NCI-H2171 treated with DMSO at 0.1 percent for 48 hours (cell line): ENCODE data around the gene CELF5.
A peak's percentile ranks its signal among the peaks of the same experiment; 100 is the strongest.
"Not testable (repeated sequence)": the region's sequence is repeated elsewhere in the genome, so short reads cannot be mapped to it uniquely, and the experiment has no call there.

Experiments used
- DNase-seq: peaks from one replicate; lab custom pipeline; 2025; lab: John Stamatoyannopoulos, UW

CELF5 gene

GRCh38 chr19:3207461-3208242, 16.8 kb upstream of the CELF5 start:
- DNase-seq = no peak

- no peak for DNase-seq
These were observed 15.9 kb upstream of the CELF5 start for GRCh38 chr19:3208317-3209207.

GRCh38 chr19:3210347-3211017, 14.0 kb upstream of the CELF5 start:
- DNase-seq = peak; percentile 28

GRCh38 chr19:3211191-3211590, 13.3 kb upstream of the CELF5 start:
- DNase-seq = no peak

GRCh38 chr19:3213159-3213558, 11.3 kb upstream of the CELF5 start:
- DNase-seq = no peak

GRCh38 chr19:3216874-3217273, 7.6 kb upstream of the CELF5 start:
- no peak for DNase-seq

- DNase-seq = no peak
These were observed 3.9 kb upstream of the CELF5 start for GRCh38 chr19:3220576-3220975.

- DNase-seq = not testable (repeated sequence)
These were observed 2.9 kb upstream of the CELF5 start for GRCh38 chr19:3221576-3221975.

GRCh38 chr19:3222709-3223108, 1.8 kb upstream of the CELF5 start:
- no peak for DNase-seq

GRCh38 chr19:3225169-3225485, 666 bp downstream of the CELF5 start:
- peak; percentile 62 for DNase-seq

- no peak for DNase-seq
These were observed 1.2 kb downstream of the CELF5 start for GRCh38 chr19:3225677-3226093.

GRCh38 chr19:3227054-3227626, 2.7 kb downstream of the CELF5 start:
- no peak for DNase-seq

- DNase-seq = no peak
These were observed 4.9 kb downstream of the CELF5 start for GRCh38 chr19:3229346-3229743.

GRCh38 chr19:3229888-3230496, 5.5 kb downstream of the CELF5 start:
- DNase-seq = no peak

GRCh38 chr19:3231288-3231687, 6.8 kb downstream of the CELF5 start:
- no peak for DNase-seq

- no peak for DNase-seq
These were observed 8.7 kb downstream of the CELF5 start for GRCh38 chr19:3233116-3233515.

- no peak for DNase-seq
These were observed 9.4 kb downstream of the CELF5 start for GRCh38 chr19:3233831-3234230.

- DNase-seq = no peak
These were observed 10.3 kb downstream of the CELF5 start for GRCh38 chr19:3234800-3235199.

GRCh38 chr19:3235604-3236003, 11.1 kb downstream of the CELF5 start:
- DNase-seq = not testable (repeated sequence)

- no peak for DNase-seq
These were observed 11.8 kb downstream of the CELF5 start for GRCh38 chr19:3236272-3236671.

GRCh38 chr19:3238066-3238561, 13.7 kb downstream of the CELF5 start:
- no peak for DNase-seq

- no peak for DNase-seq
These were observed 14.9 kb downstream of the CELF5 start for GRCh38 chr19:3239367-3239766.
